BLaER1 (cell line): ENCODE data around the gene LYPD6.

Experiments
- H3K27ac ChIP-seq: shearing (Covaris generic); formaldehyde crosslinking; 2 replicates; pipeline ENCODE4 v1.8.1; 2022
- H3K27me3 ChIP-seq: shearing (Covaris generic); formaldehyde crosslinking; 2 replicates; pipeline ENCODE4 v1.8.1; 2022
- H3K36me3 ChIP-seq: shearing (Covaris generic); formaldehyde crosslinking; 2 replicates; pipeline ENCODE4 v1.8.1; 2022
- H3K4me1 ChIP-seq: shearing (Covaris generic); formaldehyde crosslinking; 2 replicates; pipeline ENCODE4 v1.8.1; 2022
- H3K4me2 ChIP-seq: shearing (Covaris generic); formaldehyde crosslinking; 2 replicates; pipeline ENCODE4 v1.8.1; 2022
- H3K4me3 ChIP-seq: shearing (Covaris generic); formaldehyde crosslinking; 2 replicates; pipeline ENCODE4 v1.8.1; 2022
- H3K9ac ChIP-seq: shearing (Covaris generic); formaldehyde crosslinking; 2 replicates; pipeline ENCODE4 v1.8.1; 2022
- H3K9me3 ChIP-seq: shearing (Covaris generic); formaldehyde crosslinking; 2 replicates; pipeline ENCODE4 v1.8.1; 2022
- H4K20me1 ChIP-seq: shearing (Covaris generic); formaldehyde crosslinking; 2 replicates; pipeline ENCODE4 v1.8.1; 2022
- Cebpa-rat ChIP-seq: shearing (Covaris generic); IDR thresholded peaks from 2 replicates; pipeline ENCODE4 v1.8.1; 2022

The LYPD6 gene

GRCh38 chr2:149394864-149395263 lies 64.5 kb downstream of the LYPD6 start:
- H3K4me1 ChIP-seq = no peaks in the 10 kb centered on the region
- no peaks in the 10 kb centered on the region for H3K9me3 ChIP-seq
- no peak overlapping the region for H3K4me2 ChIP-seq
- no peaks in the 10 kb centered on the region for H3K27me3 ChIP-seq
- H3K27ac ChIP-seq = no peak overlapping the region
- no peaks in the 10 kb centered on the region for H4K20me1 ChIP-seq
- no peak overlapping the region for H3K9ac ChIP-seq
- no peak overlapping the region for H3K4me3 ChIP-seq
- no peaks in the 10 kb centered on the region for H3K36me3 ChIP-seq
- TF ChIP-seq Cebpa-rat = no peak

GRCh38 chr2:149399934-149400615 lies 69.7 kb downstream of the LYPD6 start:
- Histone ChIP-seq H3K27ac (no peak overlapping the region), H3K27me3 (no peaks in the 10 kb centered on the region), H3K4me3 (no peak overlapping the region), H4K20me1 (no peaks in the 10 kb centered on the region), H3K4me2 (no peak overlapping the region), H3K9ac (no peak overlapping the region), H3K4me1 (no peaks in the 10 kb centered on the region), H3K36me3 (no peaks in the 10 kb centered on the region), H3K9me3 (no peaks in the 10 kb centered on the region)
- TF ChIP-seq Cebpa-rat = no peak

- H3K36me3 ChIP-seq = no peaks in the 10 kb centered on the region
- H3K27ac ChIP-seq = no peak overlapping the region
- no peaks in the 10 kb centered on the region for H3K27me3 ChIP-seq
- TF ChIP-seq Cebpa-rat = no peak
- no peak overlapping the region for H3K4me3 ChIP-seq
- H4K20me1 ChIP-seq = no peaks in the 10 kb centered on the region
- H3K9me3 ChIP-seq = no peaks in the 10 kb centered on the region
- H3K4me1 ChIP-seq = no peaks in the 10 kb centered on the region
- H3K4me2 ChIP-seq = no peak overlapping the region
- no peak overlapping the region for H3K9ac ChIP-seq
Observed at GRCh38 chr2:149400997-149401396, 70.6 kb downstream of the LYPD6 start.

DNA sequence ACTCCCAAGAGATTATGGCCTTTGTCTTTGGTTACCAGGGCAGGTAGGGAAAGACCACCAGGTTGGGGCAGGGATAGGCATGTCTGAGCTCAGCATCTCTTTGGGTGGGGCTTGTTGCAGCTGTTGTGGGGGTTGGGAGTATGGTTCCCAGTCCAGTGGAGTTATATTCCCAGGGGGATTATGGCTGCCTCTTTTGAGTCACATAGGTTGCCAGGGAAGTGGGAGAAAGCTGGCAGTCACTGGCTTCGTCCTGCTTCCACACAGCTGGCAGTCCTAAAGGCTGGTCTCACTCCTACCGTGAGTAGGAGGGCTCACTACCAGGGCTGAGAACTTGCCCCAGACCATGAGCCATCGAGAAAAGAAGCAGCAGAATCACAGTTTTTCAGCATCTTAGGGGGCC lies 79.1 kb downstream of the LYPD6 start:
- TF ChIP-seq Cebpa-rat = no peak
- Histone ChIP-seq H3K9ac (no peak overlapping the region), H3K9me3 (no peaks in the 10 kb centered on the region), H3K4me1 (no peaks in the 10 kb centered on the region), H3K36me3 (no peaks in the 10 kb centered on the region), H3K4me3 (no peak overlapping the region), H3K27ac (no peak overlapping the region), H4K20me1 (no peaks in the 10 kb centered on the region), H3K4me2 (no peak overlapping the region), H3K27me3 (no peaks in the 10 kb centered on the region)

GRCh38 chr2:149410701-149411484 lies 80.5 kb downstream of the LYPD6 start:
- Histone ChIP-seq H4K20me1 (no peaks in the 10 kb centered on the region), H3K4me1 (no peaks in the 10 kb centered on the region), H3K4me2 (no peak overlapping the region), H3K27me3 (no peaks in the 10 kb centered on the region), H3K9me3 (no peaks in the 10 kb centered on the region), H3K9ac (no peak overlapping the region), H3K36me3 (no peaks in the 10 kb centered on the region), H3K27ac (no peak overlapping the region), H3K4me3 (no peak overlapping the region)
- no peak for TF ChIP-seq Cebpa-rat

DNA sequence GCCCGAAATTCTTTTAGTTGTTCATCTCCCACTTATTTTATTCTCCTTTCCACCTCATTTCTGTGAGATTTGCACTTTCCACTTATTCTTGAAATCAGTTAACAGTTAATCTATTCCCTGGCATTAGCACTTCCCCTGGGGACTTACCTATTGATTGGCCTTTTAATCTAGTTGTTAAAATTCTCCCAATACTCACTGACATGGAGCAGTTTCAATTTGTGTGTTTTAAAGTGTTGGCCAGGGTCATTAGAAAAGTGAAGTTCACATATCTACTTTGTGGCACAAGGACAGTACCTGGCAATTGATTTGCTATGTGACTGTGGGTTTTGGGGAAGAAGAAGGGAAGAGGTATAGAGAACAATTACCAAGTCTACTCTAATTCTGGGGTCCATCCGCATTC lies 83.1 kb downstream of the LYPD6 start:
- Histone ChIP-seq H3K36me3 (no peaks in the 10 kb centered on the region), H3K27me3 (no peaks in the 10 kb centered on the region), H3K27ac (no peak overlapping the region), H3K4me2 (no peak overlapping the region), H3K9ac (no peak overlapping the region), H4K20me1 (no peaks in the 10 kb centered on the region), H3K4me3 (no peak overlapping the region), H3K4me1 (no peaks in the 10 kb centered on the region), H3K9me3 (no peaks in the 10 kb centered on the region)
- no peak for TF ChIP-seq Cebpa-rat

DNA sequence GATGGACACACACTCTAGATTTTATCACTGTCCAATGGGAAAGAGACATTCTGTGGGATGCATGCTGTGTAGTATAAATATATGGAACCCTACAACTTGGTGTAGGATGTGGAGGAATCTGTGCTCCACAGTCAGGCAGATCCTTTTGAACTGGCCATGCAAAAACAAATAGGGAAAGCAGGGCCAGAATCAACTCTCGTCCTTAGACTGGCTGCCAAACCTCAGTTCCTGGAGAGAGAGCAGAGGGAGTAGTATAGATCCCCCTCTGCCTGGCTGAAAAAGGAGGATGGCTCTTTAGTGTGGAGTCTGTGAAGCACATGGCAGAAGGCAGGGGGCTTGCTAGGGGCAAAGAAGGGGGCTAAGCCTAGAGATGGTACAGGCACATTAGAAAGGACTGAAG lies 84.7 kb downstream of the LYPD6 start:
- Histone ChIP-seq H3K9me3 (no peaks in the 10 kb centered on the region), H3K27me3 (no peaks in the 10 kb centered on the region), H3K27ac (no peak overlapping the region), H3K4me2 (no peak overlapping the region), H4K20me1 (no peaks in the 10 kb centered on the region), H3K4me3 (no peak overlapping the region), H3K9ac (no peak overlapping the region), H3K36me3 (no peaks in the 10 kb centered on the region), H3K4me1 (no peaks in the 10 kb centered on the region)
- no peak for TF ChIP-seq Cebpa-rat

GRCh38 chr2:149418065-149418464 lies 87.7 kb downstream of the LYPD6 start:
- H3K9ac ChIP-seq = no peak overlapping the region

DNA sequence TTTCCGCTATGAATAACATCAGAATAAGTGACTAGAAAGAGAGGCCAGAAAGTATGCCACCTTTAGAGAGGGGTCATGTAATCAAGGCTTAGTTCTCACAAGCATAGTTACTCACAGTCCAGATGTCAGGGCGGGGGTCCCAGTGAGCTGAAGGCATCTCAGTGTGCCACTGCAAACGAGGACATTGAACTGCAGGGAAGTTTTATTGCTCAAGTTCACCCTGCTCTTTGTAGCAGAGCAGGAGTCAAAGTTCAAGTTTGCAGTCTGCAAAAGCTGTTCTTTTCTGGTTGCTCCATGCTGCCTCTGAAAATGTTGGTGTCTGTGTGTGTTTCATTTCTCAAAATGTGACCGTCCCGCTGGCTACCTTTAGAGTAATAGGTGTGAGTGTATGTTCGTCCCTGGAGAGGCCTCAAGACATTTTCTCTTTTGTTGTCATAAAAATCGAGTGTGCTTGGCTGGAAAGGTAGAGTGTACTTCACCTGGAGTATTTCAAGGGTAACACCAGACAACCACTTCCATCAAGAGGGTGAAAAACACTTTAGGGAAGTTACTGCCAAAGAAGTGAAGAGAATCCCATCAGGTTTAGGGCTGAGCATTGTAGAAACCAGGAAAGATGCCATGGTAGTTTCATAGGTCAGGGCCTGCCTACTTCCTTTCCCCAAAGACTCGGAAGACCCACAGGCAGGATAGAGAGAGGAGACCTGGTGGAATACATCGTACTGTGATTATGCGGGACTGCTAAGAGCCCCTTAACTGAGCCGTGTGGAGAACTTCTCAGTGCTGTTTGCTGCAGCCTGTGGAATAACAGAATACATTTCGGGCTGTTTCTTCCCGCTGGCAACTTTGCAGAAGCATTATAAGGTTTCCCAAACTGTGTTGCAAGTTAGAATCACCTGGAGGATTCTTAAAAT lies 89.9 kb downstream of the LYPD6 start:
- Histone ChIP-seq H3K4me3 (no peak overlapping the region), H3K27me3 (no peaks in the 10 kb centered on the region), H3K27ac (no peak overlapping the region), H3K4me2 (no peak overlapping the region), H3K9me3 (no peaks in the 10 kb centered on the region), H3K36me3 (no peaks in the 10 kb centered on the region), H4K20me1 (no peaks in the 10 kb centered on the region), H3K4me1 (no peaks in the 10 kb centered on the region), H3K9ac (no peak overlapping the region)
- no peak for TF ChIP-seq Cebpa-rat

More at GRCh38 chr2:149418065-149418464, 87.7 kb downstream of the LYPD6 start:
- Histone ChIP-seq H3K36me3 (no peaks in the 10 kb centered on the region), H3K27ac (no peak overlapping the region), H3K4me2 (no peak overlapping the region), H4K20me1 (no peaks in the 10 kb centered on the region), H3K4me3 (no peak overlapping the region), H3K27me3 (no peaks in the 10 kb centered on the region), H3K4me1 (no peaks in the 10 kb centered on the region), H3K9me3 (no peaks in the 10 kb centered on the region)
- no peak for TF ChIP-seq Cebpa-rat

DNA sequence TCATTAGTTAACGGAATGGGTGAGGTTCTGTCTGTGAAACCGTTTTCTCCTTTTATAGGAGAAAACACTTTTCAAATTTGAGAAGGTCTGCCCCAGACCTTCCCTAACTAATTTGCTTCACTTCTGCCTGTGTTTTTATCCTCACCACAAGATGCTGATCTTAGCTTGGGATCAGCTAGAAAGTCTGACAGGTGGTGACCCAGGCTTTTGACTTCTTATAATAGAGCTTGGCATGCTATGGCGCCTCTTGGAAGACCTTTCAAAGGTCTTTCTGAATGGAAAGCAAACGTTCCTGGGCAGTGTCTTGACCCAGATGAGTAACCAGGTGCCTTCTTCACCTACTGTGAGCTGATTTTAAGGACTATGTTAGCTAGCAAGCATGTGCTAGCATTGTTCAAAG lies 91.4 kb downstream of the LYPD6 start:
- no peak for TF ChIP-seq Cebpa-rat

More for the DNA sequence above, 91.4 kb downstream of the LYPD6 start:
- no peaks in the 10 kb centered on the region for H4K20me1 ChIP-seq
- no peak overlapping the region for H3K27ac ChIP-seq
- no peak overlapping the region for H3K9ac ChIP-seq
- no peaks in the 10 kb centered on the region for H3K9me3 ChIP-seq
- no peak overlapping the region for H3K4me3 ChIP-seq
- H3K4me2 ChIP-seq = no peak overlapping the region
- H3K36me3 ChIP-seq = no peaks in the 10 kb centered on the region
- no peaks in the 10 kb centered on the region for H3K27me3 ChIP-seq
- no peaks in the 10 kb centered on the region for H3K4me1 ChIP-seq
